T-helper 1 cell treated with Interleukin-12 subunit alpha and Interleukin-12 subunit beta and Interleukin-4 antibody, amounts not matched to agents 30 μg/mL and 1 μg/mL, for 36 hours (primary cell): ENCODE data around the gene PRKCE.

Experiments used
- H3K27ac Mint-ChIP-seq: one replicate; pipeline ENCODE4 v1.8.0; 2021; ENCODE audit warnings: mild to moderate bottlenecking, mixed read lengths
- H3K27me3 Mint-ChIP-seq: one replicate; pipeline ENCODE4 v1.8.0; 2021; ENCODE audit warnings: low read depth, mixed read lengths
- H3K36me3 Mint-ChIP-seq: one replicate; pipeline ENCODE4 v1.8.0; 2021; ENCODE audit warnings: low read depth, mixed read lengths
- H3K4me1 Mint-ChIP-seq: one replicate; pipeline ENCODE4 v1.8.0; 2021; ENCODE audit warnings: low read depth, mixed read lengths
- H3K4me3 Mint-ChIP-seq: one replicate; pipeline ENCODE4 v1.8.0; 2021; ENCODE audit warnings: mild to moderate bottlenecking, moderate library complexity, mixed read lengths
- H3K9me3 Mint-ChIP-seq: one replicate; pipeline ENCODE4 v1.8.0; 2021; ENCODE audit warnings: mixed read lengths

The PRKCE gene

GRCh38 chr2:46002507-46002883 is 351.0 kb downstream of the PRKCE start:
- Mint-ChIP-seq H3K4me1 (no peaks in the 10 kb centered on the region), H3K9me3 (no peaks in the 10 kb centered on the region), H3K4me3 (no peak overlapping the region), H3K36me3 (peaks cover 3% of the 10 kb centered on the region), H3K27me3 (peaks cover 3% of the 10 kb centered on the region), H3K27ac (no peak overlapping the region)

- Mint-ChIP-seq H3K27ac (no peak overlapping the region), H3K9me3 (no peaks in the 10 kb centered on the region), H3K36me3 (peaks cover 3% of the 10 kb centered on the region), H3K4me1 (no peaks in the 10 kb centered on the region), H3K27me3 (peaks cover 3% of the 10 kb centered on the region), H3K4me3 (no peak overlapping the region)
Measured at GRCh38 chr2:46002947-46003346, 351.5 kb downstream of the PRKCE start.

GRCh38 chr2:46003903-46004473 is 352.5 kb downstream of the PRKCE start:
- H3K9me3 Mint-ChIP-seq: no peaks in the 10 kb centered on the region
- H3K27me3 Mint-ChIP-seq: peaks cover 2% of the 10 kb centered on the region
- H3K4me3 Mint-ChIP-seq: no peak overlapping the region
- no peak overlapping the region for H3K27ac Mint-ChIP-seq
- no peaks in the 10 kb centered on the region for H3K4me1 Mint-ChIP-seq
- H3K36me3 Mint-ChIP-seq: peaks cover 3% of the 10 kb centered on the region

DNA sequence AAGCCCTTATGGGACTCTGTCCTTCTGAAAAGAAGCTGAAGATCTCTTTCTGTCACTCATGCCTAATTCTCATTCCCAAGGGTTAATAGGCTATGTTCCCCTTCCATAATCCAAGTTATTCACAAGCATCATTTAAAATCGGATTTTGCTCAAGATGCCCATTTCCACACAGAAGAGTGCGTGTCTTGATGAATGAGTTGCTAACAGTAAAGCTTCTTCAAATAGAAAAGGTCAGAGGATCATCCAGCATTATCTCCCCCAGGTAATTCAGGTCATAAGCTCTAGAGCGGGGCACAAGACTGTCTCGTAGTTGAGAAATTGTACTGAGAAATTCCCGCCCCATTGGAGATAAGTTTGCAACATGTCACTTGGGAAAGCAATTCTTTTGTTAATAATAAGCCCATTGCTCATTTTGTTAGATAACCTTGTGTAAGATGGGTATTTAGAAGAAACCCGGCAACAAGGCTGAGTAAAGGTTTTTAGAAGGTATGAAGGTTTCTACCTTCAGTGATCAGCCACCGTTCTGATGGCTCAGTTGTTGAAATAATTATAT is 355.1 kb downstream of the PRKCE start:
- no peak overlapping the region for H3K4me3 Mint-ChIP-seq
- no peaks in the 10 kb centered on the region for H3K9me3 Mint-ChIP-seq
- H3K27me3 Mint-ChIP-seq: no peaks in the 10 kb centered on the region
- peaks cover 3% of the 10 kb centered on the region for H3K4me1 Mint-ChIP-seq
- peaks cover 3% of the 10 kb centered on the region for H3K36me3 Mint-ChIP-seq
- no peak overlapping the region for H3K27ac Mint-ChIP-seq

DNA sequence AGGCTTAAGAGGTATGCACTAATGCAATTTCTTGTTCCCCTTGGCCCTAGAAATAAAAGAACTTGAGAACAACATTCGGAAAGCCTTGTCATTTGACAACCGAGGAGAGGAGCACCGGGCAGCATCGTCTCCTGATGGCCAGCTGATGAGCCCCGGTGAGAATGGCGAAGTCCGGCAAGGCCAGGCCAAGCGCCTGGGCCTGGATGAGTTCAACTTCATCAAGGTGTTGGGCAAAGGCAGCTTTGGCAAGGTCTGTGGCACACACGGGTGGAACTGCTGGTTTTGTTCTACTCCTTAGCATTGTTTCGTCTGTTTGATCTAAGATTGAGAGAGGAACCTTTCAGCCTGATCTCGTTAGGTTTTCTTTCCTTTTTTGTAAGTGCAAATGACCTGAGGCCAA is 355.9 kb downstream of the PRKCE start:
- H3K27ac Mint-ChIP-seq: no peak overlapping the region
- H3K27me3 Mint-ChIP-seq: no peaks in the 10 kb centered on the region
- no peak overlapping the region for H3K4me3 Mint-ChIP-seq
- H3K4me1 Mint-ChIP-seq: peaks cover 4% of the 10 kb centered on the region
- H3K36me3 Mint-ChIP-seq: peaks cover 3% of the 10 kb centered on the region
- no peaks in the 10 kb centered on the region for H3K9me3 Mint-ChIP-seq

- H3K9me3 Mint-ChIP-seq: no peaks in the 10 kb centered on the region
- no peak overlapping the region for H3K4me3 Mint-ChIP-seq
- no peaks in the 10 kb centered on the region for H3K27me3 Mint-ChIP-seq
- H3K4me1 Mint-ChIP-seq: peaks cover 9% of the 10 kb centered on the region
- H3K27ac Mint-ChIP-seq: no peak overlapping the region
- H3K36me3 Mint-ChIP-seq: peaks cover 2% of the 10 kb centered on the region
Measured at GRCh38 chr2:46008091-46008870, 356.8 kb downstream of the PRKCE start.

DNA sequence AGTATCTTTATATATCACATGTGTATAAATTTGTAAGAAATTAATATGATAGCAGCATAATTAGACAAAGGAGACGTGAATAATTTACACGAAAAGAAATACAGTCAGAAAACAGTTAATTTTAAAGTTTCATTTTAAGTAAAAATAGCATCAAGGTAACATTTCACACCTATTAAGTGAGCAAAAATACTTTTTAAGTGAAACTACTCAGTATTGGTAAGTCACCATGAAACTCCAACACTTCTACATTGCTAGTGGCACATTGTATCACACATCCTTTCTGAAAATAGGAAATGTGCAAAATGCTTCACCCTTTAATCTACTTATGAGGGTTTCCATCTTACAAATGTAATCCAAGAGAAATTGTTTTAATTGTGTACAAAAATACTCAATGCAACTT is 357.8 kb downstream of the PRKCE start:
- H3K4me3 Mint-ChIP-seq: no peak overlapping the region
- no peak overlapping the region for H3K27ac Mint-ChIP-seq
- H3K4me1 Mint-ChIP-seq: peaks cover 9% of the 10 kb centered on the region
- H3K27me3 Mint-ChIP-seq: no peaks in the 10 kb centered on the region
- no peaks in the 10 kb centered on the region for H3K9me3 Mint-ChIP-seq
- peaks cover 2% of the 10 kb centered on the region for H3K36me3 Mint-ChIP-seq

DNA sequence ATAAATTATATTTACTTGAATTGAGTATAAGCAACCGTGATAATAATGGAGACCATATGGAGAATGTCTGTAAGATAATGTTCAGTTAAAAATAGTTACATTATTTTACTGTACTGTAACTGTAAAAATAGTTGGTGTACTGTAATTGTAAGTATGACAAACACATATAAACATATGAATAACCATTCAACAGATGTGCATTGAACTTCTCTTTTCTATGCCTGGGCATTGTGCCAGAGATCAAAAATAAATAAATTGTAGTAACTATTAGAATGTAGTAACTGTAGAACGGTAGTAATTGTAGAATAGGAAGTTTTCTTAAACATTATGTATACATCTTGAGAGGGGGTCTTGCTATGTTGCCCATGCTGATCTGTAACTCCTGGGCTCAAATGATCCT is 358.3 kb downstream of the PRKCE start:
- Mint-ChIP-seq H3K36me3 (peaks cover 2% of the 10 kb centered on the region), H3K4me3 (no peak overlapping the region), H3K27ac (no peak overlapping the region), H3K4me1 (peaks cover 9% of the 10 kb centered on the region), H3K9me3 (no peaks in the 10 kb centered on the region), H3K27me3 (no peaks in the 10 kb centered on the region)

DNA sequence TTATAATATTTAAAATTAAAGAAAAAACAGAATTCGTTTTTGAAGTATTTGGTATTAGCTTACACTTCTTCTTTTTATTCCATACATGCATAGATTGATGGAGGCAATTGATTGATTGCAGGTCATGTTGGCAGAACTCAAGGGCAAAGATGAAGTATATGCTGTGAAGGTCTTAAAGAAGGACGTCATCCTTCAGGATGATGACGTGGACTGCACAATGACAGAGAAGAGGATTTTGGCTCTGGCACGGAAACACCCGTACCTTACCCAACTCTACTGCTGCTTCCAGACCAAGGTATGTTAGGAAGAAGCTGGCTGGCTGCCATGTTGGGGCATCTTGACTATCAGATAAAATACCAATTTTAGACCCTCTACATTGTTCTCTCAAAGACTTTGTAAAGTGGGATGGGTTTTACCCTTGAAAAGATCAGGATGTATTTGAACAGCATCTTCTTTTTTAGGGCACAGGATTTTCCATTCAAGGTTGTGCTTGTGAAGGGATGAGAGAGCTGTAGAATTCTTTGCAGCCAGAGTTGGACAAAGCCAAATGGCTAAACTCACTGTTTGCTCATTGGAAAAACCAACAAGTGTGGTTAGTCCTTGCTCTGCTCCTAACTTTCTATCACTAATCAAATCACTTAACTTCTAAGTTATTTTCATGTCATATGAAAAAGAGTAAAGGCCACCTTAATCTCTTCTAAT is 358.9 kb downstream of the PRKCE start:
- Mint-ChIP-seq H3K36me3 (peaks cover 2% of the 10 kb centered on the region), H3K27me3 (no peaks in the 10 kb centered on the region), H3K27ac (no peak overlapping the region), H3K4me1 (peaks cover 9% of the 10 kb centered on the region), H3K4me3 (no peak overlapping the region), H3K9me3 (no peaks in the 10 kb centered on the region)

DNA sequence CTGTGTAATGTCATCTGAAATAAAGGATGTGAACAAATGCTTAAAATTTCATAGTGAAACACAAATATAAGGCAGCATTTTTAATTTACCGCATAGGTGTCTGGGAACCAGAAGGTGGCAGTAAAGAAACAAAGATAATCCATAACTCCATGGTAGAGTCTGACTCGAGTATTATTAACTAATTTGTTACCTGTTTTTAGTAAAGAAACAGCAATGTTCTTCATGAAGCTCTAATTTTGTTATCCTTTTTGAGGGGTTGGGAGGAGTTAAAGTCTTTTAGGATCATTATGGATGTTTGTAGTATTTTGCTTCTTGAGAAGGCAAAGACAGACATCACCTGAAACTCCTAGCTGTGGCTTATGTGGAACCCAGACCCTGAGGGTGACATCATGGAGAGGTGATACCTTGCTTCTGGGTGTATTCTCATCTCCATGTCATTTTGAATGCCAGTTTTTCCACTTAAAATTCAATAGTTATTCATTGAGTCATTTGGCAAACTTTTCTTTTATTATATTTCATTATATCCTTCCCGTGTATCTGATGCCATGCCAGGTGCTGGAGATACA is 359.5 kb downstream of the PRKCE start:
- H3K4me1 Mint-ChIP-seq: peaks cover 9% of the 10 kb centered on the region
- H3K9me3 Mint-ChIP-seq: no peaks in the 10 kb centered on the region
- no peak overlapping the region for H3K4me3 Mint-ChIP-seq
- peaks cover 2% of the 10 kb centered on the region for H3K36me3 Mint-ChIP-seq
- no peak overlapping the region for H3K27ac Mint-ChIP-seq
- no peaks in the 10 kb centered on the region for H3K27me3 Mint-ChIP-seq

- no peaks in the 10 kb centered on the region for H3K27me3 Mint-ChIP-seq
- H3K27ac Mint-ChIP-seq: no peak overlapping the region
- H3K9me3 Mint-ChIP-seq: no peaks in the 10 kb centered on the region
- H3K4me1 Mint-ChIP-seq: peaks cover 12% of the 10 kb centered on the region
- no peak overlapping the region for H3K4me3 Mint-ChIP-seq
- peaks cover 6% of the 10 kb centered on the region for H3K36me3 Mint-ChIP-seq
Measured at GRCh38 chr2:46012618-46013240, 361.3 kb downstream of the PRKCE start.

DNA sequence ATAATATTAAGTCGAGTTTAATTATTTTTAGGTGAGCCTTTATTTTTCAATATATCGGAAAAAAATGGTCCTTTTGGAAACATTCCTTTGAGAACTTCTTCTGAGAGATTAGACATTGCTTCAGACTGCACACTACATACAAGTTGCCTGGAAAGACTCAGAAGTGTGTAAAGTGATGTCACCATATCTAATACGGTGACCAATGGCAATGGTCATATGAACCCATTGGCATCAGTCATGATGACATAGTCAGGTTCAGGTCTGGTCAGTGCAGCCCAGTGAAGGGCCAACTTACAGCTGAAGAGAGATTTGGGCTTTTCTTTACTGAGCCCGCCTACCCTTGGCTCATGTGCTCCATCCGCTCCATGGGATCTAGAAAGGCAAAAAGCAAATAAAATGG is 362.3 kb downstream of the PRKCE start:
- Mint-ChIP-seq H3K9me3 (no peaks in the 10 kb centered on the region), H3K27ac (no peak overlapping the region), H3K27me3 (no peaks in the 10 kb centered on the region), H3K4me1 (peaks cover 17% of the 10 kb centered on the region), H3K4me3 (no peak overlapping the region), H3K36me3 (peaks cover 6% of the 10 kb centered on the region)

DNA sequence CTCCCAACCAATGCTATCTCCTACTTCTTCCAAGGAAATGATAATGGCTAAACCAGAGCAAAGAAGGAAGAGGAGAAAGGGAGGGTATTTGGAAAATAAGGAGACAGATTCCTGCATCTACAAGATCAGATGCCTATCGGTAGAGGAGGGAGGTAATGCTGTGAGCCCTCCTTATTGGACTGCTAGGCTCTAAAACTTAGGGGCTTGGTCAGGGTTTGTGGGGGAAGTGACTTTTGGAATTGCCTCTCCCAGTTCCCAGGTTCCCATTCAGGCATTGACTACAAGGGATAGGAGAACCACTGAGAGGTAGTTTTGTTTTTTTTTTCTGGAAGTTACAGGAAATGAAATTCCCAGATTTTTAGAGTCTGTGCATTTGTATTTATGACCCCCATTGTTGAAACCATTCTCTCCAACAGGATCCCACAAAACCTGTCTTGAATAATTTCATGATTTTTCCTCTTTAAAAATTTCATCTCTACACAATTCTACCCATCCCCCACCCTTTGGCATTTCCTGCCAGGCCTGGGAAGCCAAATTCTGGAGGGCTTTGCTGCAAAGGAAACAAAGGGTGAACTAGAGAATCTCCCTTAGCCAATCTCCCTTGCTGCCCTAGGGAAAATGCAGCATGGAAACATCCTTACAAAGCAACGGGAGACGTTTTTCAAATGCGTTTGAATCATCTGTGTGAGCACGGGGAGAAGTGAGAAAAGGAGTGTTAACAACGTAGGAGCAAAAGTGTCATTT is 363.6 kb downstream of the PRKCE start:
- H3K4me1 Mint-ChIP-seq: peaks cover 28% of the 10 kb centered on the region
- peaks cover 8% of the 10 kb centered on the region for H3K36me3 Mint-ChIP-seq
- H3K4me3 Mint-ChIP-seq: no peak overlapping the region
- H3K27me3 Mint-ChIP-seq: no peaks in the 10 kb centered on the region
- no peaks in the 10 kb centered on the region for H3K9me3 Mint-ChIP-seq
- H3K27ac Mint-ChIP-seq: no peak overlapping the region

DNA sequence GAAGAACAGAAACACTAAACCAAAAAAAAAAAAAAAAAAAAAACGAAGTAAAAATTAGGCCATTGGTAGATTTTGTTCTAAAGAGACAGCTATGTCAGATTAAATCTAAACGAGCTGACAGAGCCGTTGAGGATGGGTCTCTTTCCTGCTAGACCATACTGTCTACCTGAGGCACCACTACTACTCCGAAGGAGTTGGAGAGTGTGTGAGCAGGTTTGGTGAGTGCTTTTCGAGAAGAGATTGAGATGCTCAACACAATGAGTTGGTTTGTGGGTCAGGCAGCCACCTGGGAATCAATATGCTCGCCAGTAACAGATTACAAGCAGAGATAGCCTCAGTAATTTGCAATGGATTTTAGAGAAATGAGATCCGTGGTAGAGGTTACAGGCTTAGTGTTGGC is 364.2 kb downstream of the PRKCE start:
- no peak overlapping the region for H3K4me3 Mint-ChIP-seq
- H3K4me1 Mint-ChIP-seq: peaks cover 33% of the 10 kb centered on the region
- peaks cover 9% of the 10 kb centered on the region for H3K36me3 Mint-ChIP-seq
- no peaks in the 10 kb centered on the region for H3K27me3 Mint-ChIP-seq
- H3K27ac Mint-ChIP-seq: no peak overlapping the region
- H3K9me3 Mint-ChIP-seq: no peaks in the 10 kb centered on the region
